Liver (tissue), 9 donors: ENCODE results near the gene BCAP29. TPM values are rescaled to one million over a fixed set of nuclear protein-coding genes. Genes with fewer than 3 reads are reported as not detected.

Source experiments
- DNase-seq: peaks from one replicate; pipeline ENCODE4 v3.0.0-alpha.2; 2017; ENCODE audit warnings: low spot score
- H3K27ac ChIP-seq, 2 donors: one replicate each; pipeline ENCODE4 v1.7.0; 2013; ENCODE audit warnings: inconsistent platforms in 2 of 2, low read length in 2 of 2, control low read depth in 1 of 2, low read depth in 1 of 2, mild to moderate bottlenecking in 1 of 2
- H3K27me3 ChIP-seq, 4 donors: one replicate each; pipeline versions ENCODE4 v1.6.1 to v1.7.0; 2013; ENCODE audit warnings: low read length in 3 of 4, inconsistent platforms in 1 of 4, mild to moderate bottlenecking in 1 of 4, moderate library complexity in 1 of 4; ENCODE audit not compliant: control insufficient read depth in 4 of 4, insufficient read depth in 4 of 4
- H3K36me3 ChIP-seq, 4 donors: one replicate each; pipeline versions ENCODE4 v1.6.1 to v1.7.0; 2013; ENCODE audit warnings: low read length in 3 of 4, mild to moderate bottlenecking in 3 of 4, low read depth in 1 of 4, moderate library complexity in 1 of 4; ENCODE audit not compliant: control insufficient read depth in 4 of 4, insufficient read depth in 3 of 4
- H3K4me1 ChIP-seq, 4 donors: one replicate each; pipeline versions ENCODE4 v1.6.1 to v1.7.0; 2013; ENCODE audit warnings: low read length in 3 of 4, mild to moderate bottlenecking in 3 of 4, moderate library complexity in 1 of 4; ENCODE audit not compliant: control insufficient read depth in 4 of 4, insufficient read depth in 4 of 4
- H3K4me3 ChIP-seq, 3 donors: one replicate each; pipeline versions ENCODE4 v1.6.1 to v1.7.0; 2013; ENCODE audit warnings: low read length in 3 of 3, control low read depth in 1 of 3, low read depth in 1 of 3, mild to moderate bottlenecking in 1 of 3
- H3K9ac ChIP-seq, 2 donors: one replicate each; pipeline ENCODE4 v1.7.0; 2013; ENCODE audit warnings: low read length in 2 of 2, mild to moderate bottlenecking in 2 of 2, moderate library complexity in 2 of 2, control low read depth in 1 of 2, low read depth in 1 of 2
- H3K9me3 ChIP-seq, 4 donors: one replicate each; pipeline versions ENCODE4 v1.6.1 to v1.7.0; 2013; ENCODE audit warnings: low read length in 3 of 4; ENCODE audit not compliant: control insufficient read depth in 4 of 4
- EGR1 ChIP-seq, 2 donors: IDR thresholded peaks; 2 replicates each; pipeline ENCODE4 v1.6.1; 2016 to 2018; ENCODE audit warnings: antibody characterized with exemption in 2 of 2, low read depth in 2 of 2
- FOXA2 ChIP-seq: IDR thresholded peaks from 2 replicates; pipeline ENCODE4 v1.6.1; 2016; ENCODE audit warnings: antibody characterized with exemption
- HNF4A ChIP-seq, 2 donors: conservative IDR thresholded peaks; 2 replicates each; pipeline ENCODE4 v1.6.1; 2016; ENCODE audit warnings: antibody characterized with exemption in 2 of 2, mild to moderate bottlenecking in 2 of 2
- JUND ChIP-seq, 2 donors: IDR thresholded peaks; 2 replicates each; pipeline ENCODE4 v1.6.1; 2016; ENCODE audit warnings: antibody characterized with exemption in 2 of 2
- NR2F2 ChIP-seq: IDR thresholded peaks from 2 replicates; pipeline ENCODE4 v1.6.1; 2016; ENCODE audit warnings: antibody characterized with exemption
- RAD21 ChIP-seq, 2 donors: IDR thresholded peaks; 2 replicates each; pipeline ENCODE4 v1.6.1; 2016; ENCODE audit warnings: antibody characterized with exemption in 2 of 2, mild to moderate bottlenecking in 2 of 2
- REST ChIP-seq: IDR thresholded peaks from 2 replicates; pipeline ENCODE4 v1.6.1; 2016; ENCODE audit warnings: antibody characterized with exemption, mild to moderate bottlenecking
- RXRA ChIP-seq, 2 donors: IDR thresholded peaks; 2 replicates each; pipeline ENCODE4 v1.6.1; 2017 to 2018; ENCODE audit warnings: antibody characterized with exemption in 2 of 2, mild to moderate bottlenecking in 1 of 2
- SP1 ChIP-seq: IDR thresholded peaks from 2 replicates; pipeline ENCODE4 v1.6.1; 2018; ENCODE audit warnings: antibody characterized with exemption, mild to moderate bottlenecking
- TAF1 ChIP-seq: conservative IDR thresholded peaks from 2 replicates; pipeline ENCODE4 v1.6.1; 2016; ENCODE audit warnings: antibody characterized with exemption, mild to moderate bottlenecking
- YY1 ChIP-seq: IDR thresholded peaks from 2 replicates; pipeline ENCODE4 v1.6.1; 2016; ENCODE audit warnings: antibody characterized with exemption, mild to moderate bottlenecking
- ZBTB33 ChIP-seq: IDR thresholded peaks from 2 replicates; pipeline ENCODE4 v1.6.1; 2016; ENCODE audit warnings: antibody characterized with exemption
- polyA plus RNA-seq, 2 donors: library from polyadenylated mRNA; stranded (reverse) in 1 of 2; unstranded in 1 of 2; fragments of 200-250 nt in 1 of 2; fragments of >200 nt in 1 of 2; fragmentation: Nextera tagmentation in 1 of 2; extraction: Ambion mirVana in 1 of 2; gene quantifications; one replicate each; pipeline versions ENCODE4 v1.2.1 to v1.2.3, GENCODE V29; 2013 to 2015
- total RNA-seq, 2 donors: library from RNA; depleted of rRNA; stranded (reverse); fragments of >200 nt; gene quantifications; one replicate each; pipeline ENCODE4 v1.2.3, GENCODE V29; 2014
- TF ChIP-seq, protein P1 (sequence below): IDR thresholded peaks from 2 replicates; pipeline ENCODE4 v1.6.1; 2016; ENCODE audit warnings: antibody characterized with exemption
- TF ChIP-seq, protein P2 (sequence below): fragments of 150-350 bp; IDR thresholded peaks from 2 replicates; pipeline ENCODE4 v1.5.1; 2017; ENCODE audit warnings: improper control_type of control experiment, low read depth, low read length; ENCODE audit not compliant: missing input control
- donor health status: healthy.
- donor health status: healthy.
- donor health status: healthy.
- donor health status: healthy.
- donor health status: healthy.

Gene BCAP29
- total and polyA plus RNA-seq, 4 donors, result 19.5 to 77.7 (median 36.9) TPM

GRCh38 chr7:107613948-107614347 is 33.9 kb downstream of the BCAP29 start:
- H3K4me3 ChIP-seq, result no peak overlapping the region
- no peaks in the 10 kb centered on the region for H3K27me3 ChIP-seq
- no peak overlapping the region for H3K9ac ChIP-seq
- H3K27ac ChIP-seq, result no peak overlapping the region
- TF ChIP-seq YY1 (no peak), SP1 (no peak), FOXA2 (no peak), RAD21 (IDR thresholded peaks at IDR 0.05) (no peak), REST (no peak), NR2F2 (no peak), ZBTB33 (no peak), JUND (IDR thresholded peaks at IDR 0.05) (no peak), EGR1 (IDR thresholded peaks at IDR 0.05; ENCODE audit: low read depth in 2 of 2) (no peak)
- no peak for DNase-seq
- H3K36me3 ChIP-seq, result peaks cover 0 to 7% (median 2%) of the 10 kb centered on the region in 4 donors
- H3K4me1 ChIP-seq, result no peaks in the 10 kb centered on the region
- H3K9me3 ChIP-seq, result no peaks in the 10 kb centered on the region

GRCh38 chr7:107614425-107614824 is 34.4 kb downstream of the BCAP29 start:
- no peak overlapping the region for H3K4me3 ChIP-seq
- DNase-seq, result no peak

More at GRCh38 chr7:107614425-107614824, 34.4 kb downstream of the BCAP29 start:
- Histone ChIP-seq H3K4me1 (no peaks in the 10 kb centered on the region), H3K9ac (no peak overlapping the region), H3K9me3 (no peaks in the 10 kb centered on the region), H3K27ac (no peak overlapping the region), H3K36me3 (peaks cover 0 to 7% (median 2%) of the 10 kb centered on the region in 4 donors), H3K27me3 (no peaks in the 10 kb centered on the region)
- no peak for TF ChIP-seq REST
- TF ChIP-seq, protein P1, sequence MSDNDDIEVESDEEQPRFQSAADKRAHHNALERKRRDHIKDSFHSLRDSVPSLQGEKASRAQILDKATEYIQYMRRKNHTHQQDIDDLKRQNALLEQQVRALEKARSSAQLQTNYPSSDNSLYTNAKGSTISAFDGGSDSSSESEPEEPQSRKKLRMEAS, result no peak
- TF ChIP-seq, protein P2, sequence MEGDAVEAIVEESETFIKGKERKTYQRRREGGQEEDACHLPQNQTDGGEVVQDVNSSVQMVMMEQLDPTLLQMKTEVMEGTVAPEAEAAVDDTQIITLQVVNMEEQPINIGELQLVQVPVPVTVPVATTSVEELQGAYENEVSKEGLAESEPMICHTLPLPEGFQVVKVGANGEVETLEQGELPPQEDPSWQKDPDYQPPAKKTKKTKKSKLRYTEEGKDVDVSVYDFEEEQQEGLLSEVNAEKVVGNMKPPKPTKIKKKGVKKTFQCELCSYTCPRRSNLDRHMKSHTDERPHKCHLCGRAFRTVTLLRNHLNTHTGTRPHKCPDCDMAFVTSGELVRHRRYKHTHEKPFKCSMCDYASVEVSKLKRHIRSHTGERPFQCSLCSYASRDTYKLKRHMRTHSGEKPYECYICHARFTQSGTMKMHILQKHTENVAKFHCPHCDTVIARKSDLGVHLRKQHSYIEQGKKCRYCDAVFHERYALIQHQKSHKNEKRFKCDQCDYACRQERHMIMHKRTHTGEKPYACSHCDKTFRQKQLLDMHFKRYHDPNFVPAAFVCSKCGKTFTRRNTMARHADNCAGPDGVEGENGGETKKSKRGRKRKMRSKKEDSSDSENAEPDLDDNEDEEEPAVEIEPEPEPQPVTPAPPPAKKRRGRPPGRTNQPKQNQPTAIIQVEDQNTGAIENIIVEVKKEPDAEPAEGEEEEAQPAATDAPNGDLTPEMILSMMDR, result no peak
- no peak for TF ChIP-seq EGR1 (IDR thresholded peaks at IDR 0.05; ENCODE audit: low read depth in 2 of 2)
- TF ChIP-seq ZBTB33, result no peak
- no peak for TF ChIP-seq RXRA (IDR thresholded peaks at IDR 0.05)
- no peak for TF ChIP-seq HNF4A (conservative IDR thresholded peaks at IDR 0.05)
- no peak for TF ChIP-seq TAF1
- TF ChIP-seq YY1, result no peak
- no peak for TF ChIP-seq RAD21 (IDR thresholded peaks at IDR 0.05)
- TF ChIP-seq SP1, result no peak
- no peak for TF ChIP-seq JUND (IDR thresholded peaks at IDR 0.05)
